Coronary artery (tissue), 2 donors: ENCODE data around the gene TMEM151A.
A peak's percentile ranks its signal among the peaks of the same experiment; 100 is the strongest.

ENCODE experiments used
- DNase-seq: peaks from one replicate; pipeline ENCODE4 v3.0.0-alpha.2; 2017; ENCODE audit warnings: low spot score
- H3K27ac ChIP-seq, 2 donors: fragments of 200-600 bp; sonication (generic); one replicate each; pipeline ENCODE4 v1.5.1; 2016 to 2019
- H3K4me3 ChIP-seq: fragments of 200-600 bp; sonication (generic); 2 replicates; pipeline ENCODE4 v1.5.1; 2016; ENCODE audit warnings: mild to moderate bottlenecking, moderate library complexity
- TF ChIP-seq, protein P1 (sequence below): fragments of 200-600 bp; sonication (generic); IDR thresholded peaks from one replicate; pipeline ENCODE4 v1.5.1; 2019; ENCODE audit warnings: antibody characterized with exemption

Gene TMEM151A

DNA sequence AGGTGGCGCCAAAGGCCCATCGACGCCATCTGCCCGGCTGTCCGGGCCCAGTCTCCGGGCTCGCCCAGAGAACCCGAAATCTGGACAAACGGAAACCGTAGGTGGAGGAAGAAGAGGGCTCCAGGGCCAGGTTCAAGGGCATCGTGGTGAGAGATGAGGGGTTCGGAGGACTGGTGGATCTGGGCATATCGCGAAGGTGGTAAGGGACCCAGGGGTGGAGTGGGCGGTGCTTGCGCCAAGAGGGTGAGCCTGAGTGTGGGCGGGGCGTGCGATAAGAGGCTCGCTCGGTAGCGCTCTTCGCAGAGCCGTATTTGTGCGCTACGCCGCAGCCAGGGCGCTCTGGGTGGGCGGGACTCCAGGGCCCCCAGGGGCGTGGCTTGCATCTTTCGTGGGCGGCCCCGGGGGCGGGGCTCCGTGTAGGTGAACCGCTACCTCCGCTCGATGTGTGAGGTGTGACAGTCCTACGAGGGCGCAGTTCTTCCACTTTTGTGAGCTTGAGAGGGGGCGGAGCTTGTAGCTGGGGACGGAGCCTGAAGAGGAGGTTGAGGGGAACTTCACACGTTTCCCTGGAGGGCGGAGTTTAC lies 20.4 kb downstream of the TMEM151A start:
- peak; percentile 94 for DNase-seq
- peak overlapping the region; percentile 68 to 87 for H3K27ac ChIP-seq
- peak overlapping the region; percentile 83 for H3K4me3 ChIP-seq
- TF ChIP-seq, protein P1, sequence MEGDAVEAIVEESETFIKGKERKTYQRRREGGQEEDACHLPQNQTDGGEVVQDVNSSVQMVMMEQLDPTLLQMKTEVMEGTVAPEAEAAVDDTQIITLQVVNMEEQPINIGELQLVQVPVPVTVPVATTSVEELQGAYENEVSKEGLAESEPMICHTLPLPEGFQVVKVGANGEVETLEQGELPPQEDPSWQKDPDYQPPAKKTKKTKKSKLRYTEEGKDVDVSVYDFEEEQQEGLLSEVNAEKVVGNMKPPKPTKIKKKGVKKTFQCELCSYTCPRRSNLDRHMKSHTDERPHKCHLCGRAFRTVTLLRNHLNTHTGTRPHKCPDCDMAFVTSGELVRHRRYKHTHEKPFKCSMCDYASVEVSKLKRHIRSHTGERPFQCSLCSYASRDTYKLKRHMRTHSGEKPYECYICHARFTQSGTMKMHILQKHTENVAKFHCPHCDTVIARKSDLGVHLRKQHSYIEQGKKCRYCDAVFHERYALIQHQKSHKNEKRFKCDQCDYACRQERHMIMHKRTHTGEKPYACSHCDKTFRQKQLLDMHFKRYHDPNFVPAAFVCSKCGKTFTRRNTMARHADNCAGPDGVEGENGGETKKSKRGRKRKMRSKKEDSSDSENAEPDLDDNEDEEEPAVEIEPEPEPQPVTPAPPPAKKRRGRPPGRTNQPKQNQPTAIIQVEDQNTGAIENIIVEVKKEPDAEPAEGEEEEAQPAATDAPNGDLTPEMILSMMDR = no peak

DNA sequence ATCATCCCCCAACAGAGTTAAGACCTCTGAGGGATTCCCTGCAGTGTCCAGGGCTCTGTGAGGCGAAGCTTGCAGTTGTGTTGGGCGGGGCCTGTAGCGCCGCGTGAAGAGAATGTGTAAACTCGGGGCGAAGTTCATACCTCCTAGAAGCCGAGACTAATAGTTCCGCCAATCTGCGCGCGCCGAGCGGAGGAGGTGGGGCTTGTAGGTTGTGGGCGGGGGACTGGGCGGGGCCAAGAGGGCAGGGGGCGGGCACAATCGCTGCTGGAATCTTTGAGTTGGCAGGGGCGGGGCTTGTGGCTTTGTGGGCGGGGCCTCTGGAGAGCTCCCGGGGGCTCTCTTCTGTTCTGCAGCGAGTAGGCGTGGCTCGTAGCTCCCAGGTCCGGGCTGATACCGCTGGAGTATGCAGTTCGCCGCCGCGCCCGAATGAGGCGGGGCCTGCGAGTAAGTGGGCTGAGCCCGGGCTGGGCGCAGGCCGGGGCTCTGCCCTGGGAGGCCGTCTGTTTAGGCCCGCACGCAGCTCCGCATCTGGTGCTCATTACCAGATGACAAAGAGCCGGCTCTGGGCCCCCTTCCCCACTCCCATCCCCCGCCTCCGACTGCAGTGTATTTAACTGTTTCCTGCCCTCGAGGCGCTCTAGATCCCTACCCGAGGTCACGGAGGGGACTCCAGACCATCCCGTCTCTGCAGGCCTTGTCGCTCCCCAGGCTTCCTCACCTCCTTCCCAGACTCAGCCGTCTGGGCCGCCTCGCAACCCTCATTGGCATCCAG lies 21.0 kb downstream of the TMEM151A start:
- peak; percentile 98 for DNase-seq
- H3K27ac ChIP-seq = peak overlapping the region; percentile 68 to 87
- H3K4me3 ChIP-seq = peak overlapping the region; percentile 83
- TF ChIP-seq, protein P1 = no peak

DNA sequence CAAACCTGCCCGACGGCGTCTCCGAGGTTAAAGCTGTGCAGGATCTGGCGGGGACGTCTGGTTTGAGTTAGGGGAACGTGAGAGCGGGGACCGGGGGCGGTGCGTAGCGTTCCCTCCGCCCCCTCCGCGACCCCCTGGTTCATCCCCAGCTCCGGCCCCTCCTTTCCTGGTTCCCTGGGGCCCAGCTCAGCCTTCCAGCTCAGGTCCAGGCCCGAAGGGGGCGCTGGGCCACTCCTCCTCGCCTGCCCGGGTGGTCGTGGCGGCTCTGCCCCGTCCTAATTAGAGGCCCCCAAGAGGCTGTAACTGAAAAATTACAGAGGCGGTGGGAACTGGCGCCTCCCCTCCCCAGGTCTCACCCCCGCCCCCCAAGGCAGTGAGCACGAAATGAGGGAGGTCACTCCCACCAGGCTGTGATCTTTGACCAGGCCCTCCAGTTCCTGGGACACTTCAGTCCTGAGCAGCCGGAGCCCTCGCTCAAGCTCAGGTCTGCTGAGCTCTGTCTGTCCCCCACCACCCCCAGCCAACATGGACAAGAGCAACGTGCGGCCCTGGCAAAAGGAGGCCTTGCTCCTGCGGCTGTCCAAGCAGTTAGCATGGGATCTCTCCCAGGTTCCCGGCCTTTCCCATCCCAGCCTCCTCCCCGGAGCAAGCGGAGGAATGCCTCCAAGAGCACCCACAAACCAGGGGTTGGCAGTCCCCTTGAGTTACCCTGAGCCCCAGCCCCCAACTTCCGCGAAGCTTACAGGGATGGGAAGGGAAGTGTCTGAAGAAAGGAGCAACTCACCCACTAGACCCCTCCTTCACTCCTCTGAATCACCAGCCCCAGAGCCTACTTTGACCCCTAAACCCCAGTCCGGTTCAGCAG lies 21.9 kb downstream of the TMEM151A start:
- Histone ChIP-seq H3K4me3 (peak overlapping the region; percentile 83), H3K27ac (peak overlapping the region; percentile 58 to 87)
- DNase-seq = peak; percentile 76
- TF ChIP-seq, protein P1 = no peak

DNA sequence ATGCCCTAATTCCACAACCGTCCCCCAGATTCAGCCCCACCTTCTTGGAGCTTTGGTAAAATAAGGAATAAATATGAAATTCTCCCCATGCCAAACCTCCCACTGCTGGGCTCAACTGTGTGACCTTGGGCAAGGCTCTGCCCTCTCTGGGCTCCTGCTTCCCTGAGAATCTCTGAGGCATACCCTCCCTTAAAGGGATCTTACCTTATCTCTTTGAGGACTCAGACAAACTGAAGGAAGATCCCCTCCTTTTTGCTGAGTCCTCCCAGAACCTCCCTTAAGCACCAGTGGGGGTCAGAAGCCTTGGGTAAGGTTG lies 22.4 kb downstream of the TMEM151A start:
- TF ChIP-seq, protein P1 = no peak
- H3K27ac ChIP-seq = peak overlapping the region in 1 of 2 donors; percentile 87
- peak overlapping the region; percentile 83 for H3K4me3 ChIP-seq
- DNase-seq = no peak

DNA sequence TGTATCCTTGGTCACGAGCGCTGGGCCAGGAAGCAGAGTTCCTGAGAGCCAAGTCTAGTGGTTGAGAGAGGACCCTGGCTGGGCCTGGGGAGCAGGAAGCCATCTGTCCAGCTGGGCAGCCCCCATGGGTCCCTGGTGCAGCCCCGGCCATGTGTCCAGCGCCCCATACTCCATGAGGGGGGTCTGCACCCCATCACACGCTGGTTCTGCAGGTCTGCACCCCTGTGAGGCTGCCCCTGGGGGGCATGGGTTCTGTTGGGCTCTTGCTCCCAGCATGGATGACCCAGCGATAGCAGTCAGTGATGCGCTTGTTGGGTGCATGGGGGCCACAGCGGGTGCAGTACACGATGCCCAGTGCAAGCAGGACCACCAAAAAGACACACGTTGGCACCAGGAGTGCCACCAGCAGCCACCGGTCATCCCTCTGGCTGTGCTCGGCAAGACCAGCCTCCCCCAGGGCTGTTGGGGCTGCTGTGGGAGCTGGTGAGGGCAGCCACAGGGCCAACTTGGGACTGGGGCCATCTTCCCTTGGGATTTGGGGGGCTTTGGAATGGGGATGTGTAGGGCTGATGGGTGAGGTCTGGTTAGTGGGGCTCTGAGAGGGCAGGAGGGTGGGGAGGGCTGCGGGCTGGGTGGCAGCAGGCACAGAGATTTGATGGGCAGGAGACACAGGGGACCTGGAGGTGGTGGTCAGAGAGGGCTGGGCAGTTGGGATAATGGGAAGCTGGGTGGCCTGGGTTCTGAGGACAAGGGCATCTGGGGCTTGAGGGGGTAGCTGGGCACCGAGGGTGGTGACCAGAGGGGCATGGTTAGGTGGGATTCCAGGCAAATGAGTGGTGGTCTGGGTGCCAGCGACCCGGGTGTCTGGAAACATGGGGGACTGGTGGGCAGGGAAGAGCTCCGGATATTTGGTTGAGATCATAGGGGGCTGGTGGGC lies 23.1 kb downstream of the TMEM151A start:
- H3K4me3 ChIP-seq = peak overlapping the region; percentile 83
- H3K27ac ChIP-seq = peak overlapping the region in 1 of 2 donors; percentile 87
- TF ChIP-seq, protein P1 = no peak
- no peak for DNase-seq

DNA sequence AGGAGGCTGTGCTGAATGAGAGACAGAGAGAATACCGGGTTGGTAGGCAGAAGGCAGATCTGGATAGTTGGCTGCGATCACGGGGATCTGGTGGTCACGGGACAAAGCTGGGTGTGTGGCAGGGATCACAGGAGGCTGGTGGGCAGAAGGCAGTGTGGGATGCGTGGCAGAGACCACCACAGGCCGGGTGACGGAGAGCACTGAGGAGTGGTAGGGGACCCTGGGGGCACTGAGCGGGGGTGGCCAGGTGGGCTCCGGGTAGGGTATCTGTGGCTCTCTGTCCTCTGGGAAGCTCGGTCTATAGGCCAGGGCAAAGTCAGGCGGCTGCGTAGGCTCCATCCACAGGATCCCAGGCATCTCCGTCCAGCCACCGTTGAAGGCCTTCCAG lies 23.8 kb downstream of the TMEM151A start:
- TF ChIP-seq, protein P1 = no peak
- Histone ChIP-seq H3K4me3 (peak overlapping the region; percentile 83), H3K27ac (peak overlapping the region in 1 of 2 donors; percentile 87)
- no peak for DNase-seq
